ENCODE measurements around the gene ANKUB1.
A peak's percentile ranks its signal among the peaks of the same experiment; 100 is the strongest.

Gene ANKUB1

GRCh38 chr3:149813367-149814281 is 21.3 kb upstream of the ANKUB1 start:
- peak; percentile 12; the same call in 1 of the 2 replicates for TF ChIP-seq SIN3A (IDR thresholded peaks at IDR 0.05; ENCODE audit: borderline replicate concordance, insufficient read depth, low read length)
- TF ChIP-seq, protein P1, sequence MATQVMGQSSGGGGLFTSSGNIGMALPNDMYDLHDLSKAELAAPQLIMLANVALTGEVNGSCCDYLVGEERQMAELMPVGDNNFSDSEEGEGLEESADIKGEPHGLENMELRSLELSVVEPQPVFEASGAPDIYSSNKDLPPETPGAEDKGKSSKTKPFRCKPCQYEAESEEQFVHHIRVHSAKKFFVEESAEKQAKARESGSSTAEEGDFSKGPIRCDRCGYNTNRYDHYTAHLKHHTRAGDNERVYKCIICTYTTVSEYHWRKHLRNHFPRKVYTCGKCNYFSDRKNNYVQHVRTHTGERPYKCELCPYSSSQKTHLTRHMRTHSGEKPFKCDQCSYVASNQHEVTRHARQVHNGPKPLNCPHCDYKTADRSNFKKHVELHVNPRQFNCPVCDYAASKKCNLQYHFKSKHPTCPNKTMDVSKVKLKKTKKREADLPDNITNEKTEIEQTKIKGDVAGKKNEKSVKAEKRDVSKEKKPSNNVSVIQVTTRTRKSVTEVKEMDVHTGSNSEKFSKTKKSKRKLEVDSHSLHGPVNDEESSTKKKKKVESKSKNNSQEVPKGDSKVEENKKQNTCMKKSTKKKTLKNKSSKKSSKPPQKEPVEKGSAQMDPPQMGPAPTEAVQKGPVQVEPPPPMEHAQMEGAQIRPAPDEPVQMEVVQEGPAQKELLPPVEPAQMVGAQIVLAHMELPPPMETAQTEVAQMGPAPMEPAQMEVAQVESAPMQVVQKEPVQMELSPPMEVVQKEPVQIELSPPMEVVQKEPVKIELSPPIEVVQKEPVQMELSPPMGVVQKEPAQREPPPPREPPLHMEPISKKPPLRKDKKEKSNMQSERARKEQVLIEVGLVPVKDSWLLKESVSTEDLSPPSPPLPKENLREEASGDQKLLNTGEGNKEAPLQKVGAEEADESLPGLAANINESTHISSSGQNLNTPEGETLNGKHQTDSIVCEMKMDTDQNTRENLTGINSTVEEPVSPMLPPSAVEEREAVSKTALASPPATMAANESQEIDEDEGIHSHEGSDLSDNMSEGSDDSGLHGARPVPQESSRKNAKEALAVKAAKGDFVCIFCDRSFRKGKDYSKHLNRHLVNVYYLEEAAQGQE (IDR thresholded peaks at IDR 0.05; ENCODE audit: insufficient read depth in 1 of 2, low read depth in 2 of 2, low read length in 2 of 2): peak; percentile 78 to 91
- TF ChIP-seq FOXP2 (optimal IDR thresholded peaks at IDR 0.05; ENCODE audit: borderline replicate concordance, extremely low read depth, extremely low read length, insufficient read depth): no peak

DNA sequence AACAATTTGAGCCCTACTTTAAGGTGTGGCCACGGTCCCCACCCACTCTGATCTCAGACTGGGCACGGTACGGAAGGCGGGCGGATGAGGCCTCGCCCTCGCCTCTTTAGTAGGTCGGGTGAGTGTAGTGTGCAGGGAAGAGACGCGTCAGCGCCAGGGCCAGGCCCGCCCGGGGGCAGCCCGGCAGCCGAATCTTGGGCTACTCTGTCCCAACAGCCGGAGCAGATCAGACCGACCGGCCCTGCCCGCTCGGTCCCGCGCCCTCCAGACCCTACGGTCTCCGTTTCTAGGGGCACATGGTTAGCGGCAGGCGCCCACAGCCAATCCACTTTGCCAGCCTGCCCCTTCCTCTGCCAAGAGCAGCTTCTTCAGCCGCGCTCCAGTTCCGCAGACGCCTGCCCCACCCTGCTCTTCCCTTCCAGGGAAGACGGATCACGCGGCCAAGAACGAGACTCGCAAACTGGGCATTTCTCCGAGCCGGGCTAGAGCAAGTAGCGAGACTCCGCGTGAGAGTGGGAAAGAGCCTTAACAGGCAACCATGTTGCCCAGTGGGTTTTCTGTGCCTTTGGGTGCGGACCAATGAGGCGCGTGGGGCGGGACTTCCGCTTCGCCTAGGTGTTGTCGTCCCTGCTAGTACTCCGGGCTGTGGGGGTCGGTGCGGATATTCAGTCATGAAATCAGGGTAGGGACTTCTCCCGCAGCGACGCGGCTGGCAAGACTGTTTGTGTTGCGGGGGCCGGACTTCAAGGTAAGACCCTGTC is 20.4 kb upstream of the ANKUB1 start, which contains the start of gene RNF13:
TSS of gene RNF13 (plus strand) at position 610 of the 761 bp plus-strand sequence. CDS start 32,812 bp downstream, outside the sequence.
- TF ChIP-seq TAF1 (IDR thresholded peaks at IDR 0.05; ENCODE audit: borderline replicate concordance, insufficient read depth, low read length) (peak; percentile 65; the same call in 1 of the 2 replicates), POLR2AphosphoS5 (IDR thresholded peaks at IDR 0.05; ENCODE audit: low read depth, low read length) (peak; percentile 85), SIN3A (IDR thresholded peaks at IDR 0.05; ENCODE audit: borderline replicate concordance, insufficient read depth, low read length) (peak; percentile 14; the same call in 1 of the 2 replicates), FOXP2 (optimal IDR thresholded peaks at IDR 0.05; ENCODE audit: borderline replicate concordance, extremely low read depth, extremely low read length, insufficient read depth) (peak; percentile 46)
- TF ChIP-seq, protein P1 (IDR thresholded peaks at IDR 0.05; ENCODE audit: insufficient read depth in 1 of 2, low read depth in 2 of 2, low read length in 2 of 2): peak in 1 of 2 experiments; percentile 30; a peak in 1 of 4 replicates

DNA sequence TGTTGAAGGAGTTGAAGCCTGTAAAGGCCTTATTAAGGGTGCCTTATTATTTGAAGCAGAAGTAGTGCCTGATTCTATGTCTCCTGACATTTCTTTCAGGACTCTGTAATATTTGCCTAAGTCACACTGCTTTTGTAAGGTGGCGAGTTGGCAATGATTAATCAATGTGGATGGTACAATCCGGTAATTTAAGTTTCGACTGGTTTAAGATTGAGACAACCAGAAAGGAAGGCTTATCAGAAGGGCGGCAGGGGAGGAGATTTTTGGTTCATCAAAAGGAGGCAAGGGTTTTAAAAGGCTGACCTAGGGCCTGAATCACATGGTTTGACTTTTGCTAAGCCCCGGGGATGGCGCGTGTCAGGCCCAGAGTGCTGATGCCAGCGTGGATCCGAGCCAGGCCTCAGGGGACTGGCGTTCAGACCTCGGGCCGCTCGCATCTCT is 19.8 kb upstream of the ANKUB1 start:
- TF ChIP-seq POLR2AphosphoS5 (IDR thresholded peaks at IDR 0.05; ENCODE audit: low read depth, low read length) (no peak), TAF1 (IDR thresholded peaks at IDR 0.05; ENCODE audit: borderline replicate concordance, insufficient read depth, low read length) (no peak), SIN3A (IDR thresholded peaks at IDR 0.05; ENCODE audit: borderline replicate concordance, insufficient read depth, low read length) (no peak), FOXP2 (optimal IDR thresholded peaks at IDR 0.05; ENCODE audit: borderline replicate concordance, extremely low read depth, extremely low read length, insufficient read depth) (no peak)
- TF ChIP-seq, protein P1 (IDR thresholded peaks at IDR 0.05; ENCODE audit: insufficient read depth in 1 of 2, low read depth in 2 of 2, low read length in 2 of 2): no peak

- TF ChIP-seq, protein P1 (IDR thresholded peaks at IDR 0.05; ENCODE audit: insufficient read depth in 1 of 2, low read depth in 2 of 2, low read length in 2 of 2): no peak
- TF ChIP-seq FOXP2 (optimal IDR thresholded peaks at IDR 0.05; ENCODE audit: borderline replicate concordance, extremely low read depth, extremely low read length, insufficient read depth) (no peak), POLR2AphosphoS5 (IDR thresholded peaks at IDR 0.05; ENCODE audit: low read depth, low read length) (no peak), SIN3A (IDR thresholded peaks at IDR 0.05; ENCODE audit: borderline replicate concordance, insufficient read depth, low read length) (no peak)
Observed at GRCh38 chr3:149810846-149811245, 18.5 kb upstream of the ANKUB1 start.

Data from PFSK-1 (cell line).